GM18526 (cell line): Measurements from ENCODE around the gene DNAJC12.

ENCODE experiments used
- POLR2A ChIP-seq: IDR thresholded peaks from 3 replicates; pipeline ENCODE4 v1.6.1; 2011; ENCODE audit not compliant: insufficient read length; ENCODE audit errors: extremely low read depth

DNAJC12 gene

GRCh38 chr10:67780759-67781538, 57.0 kb downstream of the DNAJC12 start:
- TF ChIP-seq POLR2A: no peak

GRCh38 chr10:67779465-67780203, 58.4 kb downstream of the DNAJC12 start:
- TF ChIP-seq POLR2A: no peak

DNA sequence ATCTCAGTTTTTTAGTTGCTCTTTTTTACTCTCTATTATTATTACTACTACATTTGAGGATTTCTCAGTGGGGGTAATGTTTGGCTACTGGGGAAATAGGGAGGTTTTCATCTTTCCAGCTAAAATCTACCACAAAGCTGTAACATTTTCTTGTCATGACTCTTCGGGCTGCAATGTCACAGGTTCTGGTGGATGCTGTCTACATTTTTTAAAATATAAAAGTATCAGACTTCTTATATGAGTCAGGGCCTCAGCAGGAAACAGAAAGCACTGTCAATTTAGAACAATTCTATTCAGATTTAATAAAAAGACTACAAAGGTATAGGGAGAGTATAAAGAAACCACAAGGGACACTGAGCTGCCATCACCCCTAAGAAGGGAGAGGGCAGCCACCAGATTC, 61.6 kb downstream of the DNAJC12 start:
- TF ChIP-seq POLR2A: no peak

DNA sequence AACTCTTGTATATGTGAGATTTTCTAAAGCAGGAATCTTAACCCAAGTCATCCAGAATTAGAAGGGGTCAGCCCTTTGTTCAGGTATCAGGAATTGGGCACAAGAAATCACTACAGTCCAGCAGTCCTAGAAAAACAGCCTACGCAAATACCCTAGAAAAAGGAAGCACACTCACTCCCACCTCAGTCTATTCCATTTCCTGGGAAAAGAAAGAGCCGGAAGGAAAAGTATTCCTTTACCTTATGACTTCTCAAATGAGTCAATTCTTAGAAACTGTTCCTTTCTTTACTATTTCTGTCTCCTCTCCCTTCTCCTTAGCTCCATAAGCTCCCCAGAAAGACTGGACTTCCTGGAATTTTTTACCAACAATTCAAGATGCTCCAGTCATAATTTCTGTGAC, 62.7 kb downstream of the DNAJC12 start:
- no peak for TF ChIP-seq POLR2A

DNA sequence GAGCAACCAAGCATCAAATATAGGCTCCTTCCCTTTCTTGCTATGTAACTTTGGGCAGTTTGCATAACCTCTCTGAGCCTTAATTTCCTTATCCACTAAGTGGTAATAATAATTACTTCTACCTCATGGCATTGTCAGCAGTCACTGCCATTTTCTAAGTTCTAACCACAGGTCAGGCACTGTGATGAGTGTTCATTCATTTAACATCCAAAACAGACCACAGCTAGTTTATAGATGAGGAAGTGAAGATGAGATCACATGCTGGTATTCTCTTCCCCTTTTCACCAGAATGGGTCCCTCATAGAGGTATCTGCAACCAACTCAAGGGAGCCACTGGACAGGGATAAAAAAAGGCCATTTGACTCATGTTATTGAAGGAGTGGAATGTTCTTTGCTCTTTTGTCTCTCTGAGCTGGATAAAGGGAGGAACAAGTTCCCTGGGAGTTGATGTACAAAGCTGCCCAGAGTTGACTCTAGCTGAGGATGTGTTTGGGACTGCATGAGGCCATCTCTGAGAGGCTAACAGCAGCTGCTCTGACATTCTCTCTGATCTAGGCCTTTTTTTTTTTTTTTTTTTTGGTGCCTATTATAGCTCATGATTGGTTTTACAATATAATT, 65.0 kb downstream of the DNAJC12 start:
- TF ChIP-seq POLR2A: no peak

DNA sequence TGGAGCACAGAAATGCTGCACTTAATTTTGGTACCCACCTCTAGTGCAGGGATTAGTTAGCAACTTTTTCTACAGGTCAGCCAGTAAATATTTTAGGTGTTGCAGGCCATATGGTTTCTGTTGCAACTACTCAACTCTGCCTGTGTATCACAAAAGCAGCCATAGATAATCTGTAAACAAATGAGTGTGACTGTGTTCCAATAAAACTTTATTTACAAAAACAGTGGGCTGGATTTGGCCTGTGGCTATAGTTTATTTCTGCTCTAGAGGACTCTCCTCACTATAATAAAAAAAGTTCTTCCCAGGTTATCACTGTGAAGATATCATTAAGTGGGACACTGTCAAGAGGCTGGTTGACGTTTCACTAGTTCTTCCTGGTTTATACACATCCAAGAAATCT, 65.8 kb downstream of the DNAJC12 start:
- no peak for TF ChIP-seq POLR2A

DNA sequence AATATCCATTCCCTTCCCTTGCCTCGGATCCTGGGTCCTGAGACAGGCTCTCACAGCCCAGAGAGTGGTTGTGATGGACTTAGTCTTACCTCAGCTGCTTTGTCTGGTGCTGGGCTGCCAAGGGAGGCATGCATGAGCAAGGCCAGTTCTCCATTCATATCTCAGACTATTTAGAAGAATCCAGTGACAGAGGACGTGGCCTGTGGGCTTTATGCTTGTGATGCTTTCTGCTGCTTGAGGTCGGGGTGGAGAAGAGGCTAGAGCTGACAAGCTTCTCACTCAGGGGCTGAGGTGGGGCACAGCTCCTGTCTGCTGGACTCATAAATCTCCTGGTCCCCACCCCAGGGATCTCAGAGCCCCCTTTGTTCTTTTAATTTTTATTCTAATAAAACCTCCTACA, 66.8 kb downstream of the DNAJC12 start:
- TF ChIP-seq POLR2A: no peak

DNA sequence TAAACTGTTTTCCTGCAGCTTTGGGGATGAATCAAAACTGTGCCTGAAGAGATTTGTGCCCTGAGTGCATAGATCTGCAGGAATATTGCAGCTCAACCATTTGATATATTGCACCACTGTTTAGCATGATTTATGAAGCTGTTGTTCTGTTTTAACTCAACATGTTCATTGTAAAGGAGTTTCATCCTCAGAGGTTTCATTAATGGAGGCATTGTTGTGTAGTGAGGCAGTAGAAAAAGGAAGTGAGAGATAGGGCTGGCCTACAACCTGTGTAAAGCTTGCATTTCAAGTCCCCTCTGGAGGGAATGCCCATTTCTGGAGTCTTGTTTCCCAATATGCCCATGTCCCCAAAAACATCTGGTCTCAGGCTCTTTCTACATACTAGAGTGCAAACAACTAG, 67.5 kb downstream of the DNAJC12 start:
- TF ChIP-seq POLR2A: no peak

GRCh38 chr10:67767244-67767643, 70.7 kb downstream of the DNAJC12 start:
- TF ChIP-seq POLR2A: no peak

DNA sequence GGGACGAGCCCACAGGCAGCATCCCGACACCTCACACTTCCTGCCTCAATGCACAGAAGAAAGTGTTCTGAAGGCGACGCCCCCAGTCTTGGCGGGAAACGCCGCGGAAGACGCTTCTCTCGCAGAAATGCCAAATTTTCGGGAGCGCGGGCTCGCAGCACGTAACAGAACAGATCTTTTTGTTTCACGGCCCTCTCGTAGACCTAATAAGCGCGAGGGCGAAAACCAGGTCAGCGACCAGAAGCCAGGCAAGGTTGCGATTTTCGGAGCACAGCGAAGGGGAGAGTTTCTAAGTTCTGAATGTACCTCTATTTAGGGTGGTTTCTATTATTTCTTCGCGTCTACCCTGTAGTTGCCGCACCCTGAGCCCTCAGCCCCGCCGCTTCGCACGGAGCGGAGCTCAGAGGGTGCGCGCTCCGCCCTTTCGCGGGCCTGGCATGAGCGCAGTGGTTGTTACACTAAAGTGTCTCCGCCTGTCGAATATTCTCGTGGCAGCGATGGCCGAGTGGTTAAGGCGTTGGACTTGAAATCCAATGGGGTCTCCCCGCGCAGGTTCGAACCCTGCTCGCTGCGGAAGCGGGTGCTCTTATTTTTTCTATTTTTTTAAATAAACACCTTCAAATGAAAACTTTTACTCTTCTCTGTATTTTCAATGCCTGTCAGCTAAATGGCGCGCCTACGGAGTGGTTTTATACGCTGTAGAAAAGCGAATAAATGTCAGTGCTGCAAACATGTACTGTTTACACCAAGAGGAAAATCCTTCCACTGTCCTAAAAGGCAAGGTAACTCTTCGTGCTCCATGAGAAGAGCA, 73.8 kb downstream of the DNAJC12 start:
- no peak for TF ChIP-seq POLR2A

DNA sequence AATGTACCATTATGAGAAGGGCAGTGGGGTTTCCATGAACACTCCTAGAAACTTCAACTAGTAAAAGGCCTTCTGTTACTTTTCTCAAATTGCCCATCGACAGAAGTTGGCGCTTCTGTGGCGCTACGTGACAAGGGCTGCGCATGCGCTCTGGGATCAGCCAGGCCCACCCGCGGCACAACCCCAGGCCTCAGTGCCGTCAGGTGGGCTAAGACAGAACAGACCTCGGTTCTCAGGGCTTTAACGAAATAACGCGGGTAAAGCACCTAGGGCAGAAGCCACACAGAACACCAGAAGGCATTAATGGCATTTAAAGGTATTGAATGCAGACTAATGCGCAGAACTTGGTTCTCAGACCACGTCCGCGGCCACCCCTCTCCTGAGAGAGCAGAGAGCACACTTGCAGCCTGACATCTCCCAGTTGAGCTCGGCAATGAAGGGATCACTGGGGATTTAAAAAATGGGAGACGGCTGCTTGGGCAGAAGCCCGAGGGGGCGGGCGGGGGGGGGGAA, 74.4 kb downstream of the DNAJC12 start:
- TF ChIP-seq POLR2A: peak; percentile 33

- no peak for TF ChIP-seq POLR2A
Observed at GRCh38 chr10:67760272-67760671, 77.7 kb downstream of the DNAJC12 start.
